WTC11 (cell line): Measurements from ENCODE around the gene OTC. TPM values are rescaled to one million over a fixed set of nuclear protein-coding genes. Genes with fewer than 3 reads are reported as not detected.
A peak's percentile ranks its signal among the peaks of the same experiment; 100 is the strongest.

Experiments
- ATAC-seq: fragments of 200-7000 bp; cut with Tn5 transposase; 2 replicates; pipeline ENCODE4 v1.10.0; 2021; ENCODE audit warnings: mild to moderate bottlenecking, moderate library complexity
- CTCF ChIA-PET: fragments of 300-600 bp; sonication (Branson Sonifier 250); formaldehyde crosslinking; loops from one replicate; lab custom pipeline; 2021; ENCODE audit warnings: antibody characterized with exemption; lab: Charles Lee
- POLR2A ChIA-PET: fragments of 350-600 bp; sonication (Branson Sonifier 250); formaldehyde crosslinking; loops from one replicate; lab custom pipeline; 2021; ENCODE audit warnings: antibody characterized with exemption; lab: Charles Lee
- DNase-seq: peaks from one replicate; pipeline ENCODE4 v3.0.0; 2021; ENCODE audit warnings: low spot score
- H3K27ac Mint-ChIP-seq: 2 replicates; pipeline ENCODE4 v1.8.0; 2021; ENCODE audit warnings: mixed read lengths
- H3K27me3 Mint-ChIP-seq: 2 replicates; pipeline ENCODE4 v1.8.0; 2021; ENCODE audit warnings: low read depth, mild to moderate bottlenecking, moderate library complexity, mixed read lengths
- H3K36me3 Mint-ChIP-seq: 2 replicates; pipeline ENCODE4 v1.8.0; 2021; ENCODE audit warnings: mixed read lengths
- H3K4me1 Mint-ChIP-seq: 2 replicates; pipeline ENCODE4 v1.8.0; 2022; ENCODE audit warnings: mixed read lengths
- H3K4me3 Mint-ChIP-seq: 2 replicates; pipeline ENCODE4 v1.8.0; 2021; ENCODE audit warnings: mild to moderate bottlenecking, moderate library complexity, mixed read lengths
- H3K9me3 Mint-ChIP-seq: 2 replicates; pipeline ENCODE4 v1.8.0; 2021; ENCODE audit warnings: mixed read lengths
- CBFB ChIP-seq: sonication (generic); formaldehyde crosslinking; IDR thresholded peaks from 2 replicates; pipeline ENCODE4 v1.8.1; 2022; ENCODE audit warnings: mild to moderate bottlenecking, low read depth, missing genetic modification reagents
- CDX4 ChIP-seq: fragments of 250-450 bp; sonication (Bioruptor Pico); IDR thresholded peaks from 2 replicates; pipeline ENCODE4 v1.9.0; 2021; ENCODE audit warnings: moderate library complexity, mild to moderate bottlenecking, inconsistent platforms, borderline replicate concordance
- EMX1 ChIP-seq: fragments of 250-450 bp; sonication (Bioruptor Pico); IDR thresholded peaks from 2 replicates; pipeline ENCODE4 v1.8.0; 2021; ENCODE audit warnings: mild to moderate bottlenecking
- HMGXB4 ChIP-seq: sonication (generic); formaldehyde crosslinking; IDR thresholded peaks from 2 replicates; pipeline ENCODE4 v1.8.1; 2023; ENCODE audit warnings: mild to moderate bottlenecking, moderate library complexity, missing genetic modification reagents
- NFYB ChIP-seq: sonication (generic); formaldehyde crosslinking; conservative IDR thresholded peaks from 2 replicates; pipeline ENCODE4 v1.8.0; 2022; ENCODE audit warnings: low read depth, missing genetic modification reagents
- NR2C2 ChIP-seq: sonication (generic); formaldehyde crosslinking; IDR thresholded peaks from 2 replicates; pipeline ENCODE4 v1.8.0; 2022; ENCODE audit warnings: mild to moderate bottlenecking, missing genetic modification reagents
- PRRX2 ChIP-seq: fragments of 250-450 bp; sonication (Bioruptor Pico); IDR thresholded peaks from 2 replicates; pipeline ENCODE4 v1.8.0; 2021; ENCODE audit warnings: mild to moderate bottlenecking
- SMAD4 ChIP-seq: sonication (generic); formaldehyde crosslinking; IDR thresholded peaks from 2 replicates; pipeline ENCODE4 v1.8.0; 2022; ENCODE audit warnings: mild to moderate bottlenecking, missing genetic modification reagents
- SOX15 ChIP-seq: fragments of 250-450 bp; sonication (Bioruptor Pico); IDR thresholded peaks from 2 replicates; pipeline ENCODE4 v1.9.0; 2021; ENCODE audit warnings: mild to moderate bottlenecking
- TEAD1 ChIP-seq: sonication (generic); formaldehyde crosslinking; IDR thresholded peaks from 2 replicates; pipeline ENCODE4 v1.8.0; 2022; ENCODE audit warnings: mild to moderate bottlenecking, missing genetic modification reagents
- TEAD4 ChIP-seq: sonication (generic); formaldehyde crosslinking; IDR thresholded peaks from 2 replicates; pipeline ENCODE4 v1.8.0; 2022; ENCODE audit warnings: mild to moderate bottlenecking, missing genetic modification reagents
- ZNF219 ChIP-seq: sonication (generic); formaldehyde crosslinking; IDR thresholded peaks from 2 replicates; pipeline ENCODE4 v1.8.0; 2023; ENCODE audit warnings: missing genetic modification reagents, mild to moderate bottlenecking, borderline replicate concordance
- ZNF232 ChIP-seq: sonication (generic); formaldehyde crosslinking; IDR thresholded peaks from 2 replicates; pipeline ENCODE4 v1.8.0; 2022; ENCODE audit warnings: mild to moderate bottlenecking, missing genetic modification reagents
- ZNF263 ChIP-seq: sonication (generic); formaldehyde crosslinking; IDR thresholded peaks from 2 replicates; pipeline ENCODE4 v1.8.1; 2022; ENCODE audit warnings: low read depth, mild to moderate bottlenecking, moderate library complexity, missing genetic modification reagents
- ZNF317 ChIP-seq: sonication (generic); formaldehyde crosslinking; IDR thresholded peaks from 2 replicates; pipeline ENCODE4 v1.8.1; 2023; ENCODE audit warnings: low read depth, mild to moderate bottlenecking, moderate library complexity, missing genetic modification reagents, borderline replicate concordance
- ZNF512 ChIP-seq: sonication (generic); formaldehyde crosslinking; IDR thresholded peaks from 2 replicates; pipeline ENCODE4 v1.8.1; 2022; ENCODE audit warnings: missing genetic modification reagents, borderline replicate concordance
- ZNF671 ChIP-seq: fragments of 250-450 bp; sonication (Bioruptor Pico); IDR thresholded peaks from 2 replicates; pipeline ENCODE4 v1.8.0; 2021; ENCODE audit warnings: mild to moderate bottlenecking
- total RNA-seq: library from RNA; stranded (reverse); gene quantifications from 3 replicates; pipeline ENCODE4 v1.2.3, GENCODE V29; 2021
- TF ChIP-seq, protein P1 (sequence below): sonication (generic); formaldehyde crosslinking; IDR thresholded peaks from 2 replicates; pipeline ENCODE4 v1.8.1; 2023; ENCODE audit warnings: mild to moderate bottlenecking, missing genetic modification reagents, borderline replicate concordance
- TF ChIP-seq, protein P2 (sequence below): sonication (generic); formaldehyde crosslinking; IDR thresholded peaks from 2 replicates; pipeline ENCODE4 v1.8.0; 2023; ENCODE audit warnings: missing genetic modification reagents
- TF ChIP-seq, protein P3 (sequence below): sonication (generic); formaldehyde crosslinking; IDR thresholded peaks from 2 replicates; pipeline ENCODE4 v1.8.1; 2023; ENCODE audit warnings: mild to moderate bottlenecking, missing genetic modification reagents
- TF ChIP-seq, protein P4 (sequence below): fragments of 250-450 bp; sonication (Bioruptor Pico); IDR thresholded peaks from 2 replicates; pipeline ENCODE4 v1.9.0; 2021; ENCODE audit warnings: mild to moderate bottlenecking

The OTC gene
- total RNA-seq, 1 experiment from 2014 or later = not detected

- no peaks in the 10 kb centered on the region for H3K9me3 Mint-ChIP-seq
- no peak overlapping the region for H3K4me3 Mint-ChIP-seq
- no peak for ATAC-seq
- no peak for TF ChIP-seq ZNF671
- TF ChIP-seq ZNF317 (CRISPR knock-in tag) = no peak
- TF ChIP-seq EMX1 (CRISPR knock-in tag) = no peak
- TF ChIP-seq, protein P1, sequence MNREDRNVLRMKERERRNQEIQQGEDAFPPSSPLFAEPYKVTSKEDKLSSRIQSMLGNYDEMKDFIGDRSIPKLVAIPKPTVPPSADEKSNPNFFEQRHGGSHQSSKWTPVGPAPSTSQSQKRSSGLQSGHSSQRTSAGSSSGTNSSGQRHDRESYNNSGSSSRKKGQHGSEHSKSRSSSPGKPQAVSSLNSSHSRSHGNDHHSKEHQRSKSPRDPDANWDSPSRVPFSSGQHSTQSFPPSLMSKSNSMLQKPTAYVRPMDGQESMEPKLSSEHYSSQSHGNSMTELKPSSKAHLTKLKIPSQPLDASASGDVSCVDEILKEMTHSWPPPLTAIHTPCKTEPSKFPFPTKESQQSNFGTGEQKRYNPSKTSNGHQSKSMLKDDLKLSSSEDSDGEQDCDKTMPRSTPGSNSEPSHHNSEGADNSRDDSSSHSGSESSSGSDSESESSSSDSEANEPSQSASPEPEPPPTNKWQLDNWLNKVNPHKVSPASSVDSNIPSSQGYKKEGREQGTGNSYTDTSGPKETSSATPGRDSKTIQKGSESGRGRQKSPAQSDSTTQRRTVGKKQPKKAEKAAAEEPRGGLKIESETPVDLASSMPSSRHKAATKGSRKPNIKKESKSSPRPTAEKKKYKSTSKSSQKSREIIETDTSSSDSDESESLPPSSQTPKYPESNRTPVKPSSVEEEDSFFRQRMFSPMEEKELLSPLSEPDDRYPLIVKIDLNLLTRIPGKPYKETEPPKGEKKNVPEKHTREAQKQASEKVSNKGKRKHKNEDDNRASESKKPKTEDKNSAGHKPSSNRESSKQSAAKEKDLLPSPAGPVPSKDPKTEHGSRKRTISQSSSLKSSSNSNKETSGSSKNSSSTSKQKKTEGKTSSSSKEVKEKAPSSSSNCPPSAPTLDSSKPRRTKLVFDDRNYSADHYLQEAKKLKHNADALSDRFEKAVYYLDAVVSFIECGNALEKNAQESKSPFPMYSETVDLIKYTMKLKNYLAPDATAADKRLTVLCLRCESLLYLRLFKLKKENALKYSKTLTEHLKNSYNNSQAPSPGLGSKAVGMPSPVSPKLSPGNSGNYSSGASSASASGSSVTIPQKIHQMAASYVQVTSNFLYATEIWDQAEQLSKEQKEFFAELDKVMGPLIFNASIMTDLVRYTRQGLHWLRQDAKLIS (CRISPR knock-in tag) = no peak
- no peak for TF ChIP-seq ZNF263
- TF ChIP-seq, protein P2, sequence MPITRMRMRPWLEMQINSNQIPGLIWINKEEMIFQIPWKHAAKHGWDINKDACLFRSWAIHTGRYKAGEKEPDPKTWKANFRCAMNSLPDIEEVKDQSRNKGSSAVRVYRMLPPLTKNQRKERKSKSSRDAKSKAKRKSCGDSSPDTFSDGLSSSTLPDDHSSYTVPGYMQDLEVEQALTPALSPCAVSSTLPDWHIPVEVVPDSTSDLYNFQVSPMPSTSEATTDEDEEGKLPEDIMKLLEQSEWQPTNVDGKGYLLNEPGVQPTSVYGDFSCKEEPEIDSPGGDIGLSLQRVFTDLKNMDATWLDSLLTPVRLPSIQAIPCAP (CRISPR knock-in tag) = no peak
- no peak for TF ChIP-seq TEAD4
- no peak for TF ChIP-seq TEAD1
- TF ChIP-seq, protein P3, sequence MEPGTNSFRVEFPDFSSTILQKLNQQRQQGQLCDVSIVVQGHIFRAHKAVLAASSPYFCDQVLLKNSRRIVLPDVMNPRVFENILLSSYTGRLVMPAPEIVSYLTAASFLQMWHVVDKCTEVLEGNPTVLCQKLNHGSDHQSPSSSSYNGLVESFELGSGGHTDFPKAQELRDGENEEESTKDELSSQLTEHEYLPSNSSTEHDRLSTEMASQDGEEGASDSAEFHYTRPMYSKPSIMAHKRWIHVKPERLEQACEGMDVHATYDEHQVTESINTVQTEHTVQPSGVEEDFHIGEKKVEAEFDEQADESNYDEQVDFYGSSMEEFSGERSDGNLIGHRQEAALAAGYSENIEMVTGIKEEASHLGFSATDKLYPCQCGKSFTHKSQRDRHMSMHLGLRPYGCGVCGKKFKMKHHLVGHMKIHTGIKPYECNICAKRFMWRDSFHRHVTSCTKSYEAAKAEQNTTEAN (CRISPR knock-in tag) = no peak
- TF ChIP-seq ZNF219 (CRISPR knock-in tag) = no peak
- no peak for TF ChIP-seq CDX4 (CRISPR knock-in tag)
- TF ChIP-seq CBFB (CRISPR knock-in tag) = no peak
- TF ChIP-seq, all 79 proteins: peak for 0
- ChIA-PET POLR2A (no interaction called here), CTCF (no interaction called here)
- no peaks in the 10 kb centered on the region for H3K36me3 Mint-ChIP-seq
- H3K27ac Mint-ChIP-seq = no peak overlapping the region
- DNase-seq = no peak
- H3K4me1 Mint-ChIP-seq = peaks cover 17% of the 10 kb centered on the region
- H3K27me3 Mint-ChIP-seq = no peaks in the 10 kb centered on the region
These were observed 31.6 kb upstream of the OTC start for GRCh38 chrX:38320819-38321218.

GRCh38 chrX:38326086-38326485 lies 26.3 kb upstream of the OTC start:
- peak overlapping the region; percentile 57; the same call in 1 of the 2 replicates for H3K27ac Mint-ChIP-seq
- TF ChIP-seq NFYB (CRISPR knock-in tag) = no peak
- TF ChIP-seq ZNF512 (CRISPR knock-in tag) = no peak
- TF ChIP-seq, protein P4, sequence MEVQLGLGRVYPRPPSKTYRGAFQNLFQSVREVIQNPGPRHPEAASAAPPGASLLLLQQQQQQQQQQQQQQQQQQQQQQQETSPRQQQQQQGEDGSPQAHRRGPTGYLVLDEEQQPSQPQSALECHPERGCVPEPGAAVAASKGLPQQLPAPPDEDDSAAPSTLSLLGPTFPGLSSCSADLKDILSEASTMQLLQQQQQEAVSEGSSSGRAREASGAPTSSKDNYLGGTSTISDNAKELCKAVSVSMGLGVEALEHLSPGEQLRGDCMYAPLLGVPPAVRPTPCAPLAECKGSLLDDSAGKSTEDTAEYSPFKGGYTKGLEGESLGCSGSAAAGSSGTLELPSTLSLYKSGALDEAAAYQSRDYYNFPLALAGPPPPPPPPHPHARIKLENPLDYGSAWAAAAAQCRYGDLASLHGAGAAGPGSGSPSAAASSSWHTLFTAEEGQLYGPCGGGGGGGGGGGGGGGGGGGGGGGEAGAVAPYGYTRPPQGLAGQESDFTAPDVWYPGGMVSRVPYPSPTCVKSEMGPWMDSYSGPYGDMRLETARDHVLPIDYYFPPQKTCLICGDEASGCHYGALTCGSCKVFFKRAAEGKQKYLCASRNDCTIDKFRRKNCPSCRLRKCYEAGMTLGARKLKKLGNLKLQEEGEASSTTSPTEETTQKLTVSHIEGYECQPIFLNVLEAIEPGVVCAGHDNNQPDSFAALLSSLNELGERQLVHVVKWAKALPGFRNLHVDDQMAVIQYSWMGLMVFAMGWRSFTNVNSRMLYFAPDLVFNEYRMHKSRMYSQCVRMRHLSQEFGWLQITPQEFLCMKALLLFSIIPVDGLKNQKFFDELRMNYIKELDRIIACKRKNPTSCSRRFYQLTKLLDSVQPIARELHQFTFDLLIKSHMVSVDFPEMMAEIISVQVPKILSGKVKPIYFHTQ (CRISPR knock-in tag) = no peak
- no peak for TF ChIP-seq SMAD4 (CRISPR knock-in tag)
- no peak for TF ChIP-seq ZNF232
- TF ChIP-seq, protein P2 (CRISPR knock-in tag) = no peak
- no peak for TF ChIP-seq NR2C2 (CRISPR knock-in tag)
- TF ChIP-seq HMGXB4 (CRISPR knock-in tag) = no peak
- TF ChIP-seq TEAD1 = no peak
- TF ChIP-seq SOX15 = no peak
- no peak for TF ChIP-seq PRRX2 (CRISPR knock-in tag)

More at GRCh38 chrX:38326086-38326485, 26.3 kb upstream of the OTC start:
- Mint-ChIP-seq H3K36me3 (no peaks in the 10 kb centered on the region), H3K27me3 (no peaks in the 10 kb centered on the region), H3K4me3 (peak overlapping the region; percentile 88), H3K4me1 (peaks cover 10% of the 10 kb centered on the region; the same call in 1 of the 2 replicates), H3K9me3 (no peaks in the 10 kb centered on the region)
- POLR2A ChIA-PET = no interaction called here
- DNase-seq (no peak), ATAC-seq (no peak)
- CTCF ChIA-PET = interaction anchor here (1.3 to 1.6 kb wide), 3 partner anchors 18 to 332 kb away, joined by 4 to 8 read pairs (median 6); a partner anchor contains a TSS
